Measurements from ENCODE around the gene UBL3.

DNA sequence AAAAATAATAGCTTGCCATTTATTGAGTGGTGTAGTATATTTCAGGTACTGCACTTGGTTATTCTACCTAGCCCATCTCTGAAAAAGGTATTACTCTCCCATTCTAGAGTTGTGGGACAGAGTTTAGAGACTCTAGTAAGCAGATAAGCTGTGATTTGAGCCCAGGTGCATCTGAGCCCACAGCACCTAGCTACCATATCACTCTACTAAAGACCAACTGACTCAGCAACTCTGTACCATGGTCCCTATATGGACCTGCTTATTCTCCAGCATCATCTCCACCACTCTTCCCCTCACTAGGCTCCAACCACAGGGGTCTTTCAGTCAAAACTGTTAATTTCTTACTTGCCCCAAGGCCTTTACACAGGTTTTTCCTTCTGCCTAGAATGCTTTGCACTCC is 64.4 kb downstream of the UBL3 start:
- TF ChIP-seq, protein P1, sequence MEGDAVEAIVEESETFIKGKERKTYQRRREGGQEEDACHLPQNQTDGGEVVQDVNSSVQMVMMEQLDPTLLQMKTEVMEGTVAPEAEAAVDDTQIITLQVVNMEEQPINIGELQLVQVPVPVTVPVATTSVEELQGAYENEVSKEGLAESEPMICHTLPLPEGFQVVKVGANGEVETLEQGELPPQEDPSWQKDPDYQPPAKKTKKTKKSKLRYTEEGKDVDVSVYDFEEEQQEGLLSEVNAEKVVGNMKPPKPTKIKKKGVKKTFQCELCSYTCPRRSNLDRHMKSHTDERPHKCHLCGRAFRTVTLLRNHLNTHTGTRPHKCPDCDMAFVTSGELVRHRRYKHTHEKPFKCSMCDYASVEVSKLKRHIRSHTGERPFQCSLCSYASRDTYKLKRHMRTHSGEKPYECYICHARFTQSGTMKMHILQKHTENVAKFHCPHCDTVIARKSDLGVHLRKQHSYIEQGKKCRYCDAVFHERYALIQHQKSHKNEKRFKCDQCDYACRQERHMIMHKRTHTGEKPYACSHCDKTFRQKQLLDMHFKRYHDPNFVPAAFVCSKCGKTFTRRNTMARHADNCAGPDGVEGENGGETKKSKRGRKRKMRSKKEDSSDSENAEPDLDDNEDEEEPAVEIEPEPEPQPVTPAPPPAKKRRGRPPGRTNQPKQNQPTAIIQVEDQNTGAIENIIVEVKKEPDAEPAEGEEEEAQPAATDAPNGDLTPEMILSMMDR (conservative IDR thresholded peaks at IDR 0.05; ENCODE audit: low read depth, low read length): no peak
- TF ChIP-seq EZH2 (IDR thresholded peaks at IDR 0.05; ENCODE audit: low read length, unreplicated experiment): no peak

Data from PC-3 (cell line).